Lung (tissue), 12 donors: Measurements from ENCODE around the gene SLC6A20. TPM values are rescaled to one million over a fixed set of nuclear protein-coding genes. Genes with fewer than 3 reads are reported as not detected.

Experiments
- ATAC-seq: fragments of 200-7000 bp; cut with Tn5 transposase; one replicate; pipeline ENCODE4 v1.9.1; 2020; ENCODE audit warnings: moderate number of reproducible peaks; ENCODE audit not compliant: insufficient read depth, low FRiP score
- DNase-seq, 3 donors: peaks; one replicate each; pipeline ENCODE4 v3.0.0-alpha.2; 2013 to 2017
- H3K27ac ChIP-seq, 2 donors: one replicate each; pipeline ENCODE4 v1.5.1; 2013; ENCODE audit warnings: mild to moderate bottlenecking in 2 of 2, moderate library complexity in 2 of 2, control low read depth in 1 of 2, inconsistent platforms in 1 of 2, low read depth in 1 of 2, low read length in 1 of 2
- H3K27me3 ChIP-seq, 3 donors: one replicate each; pipeline ENCODE4 v1.5.1; 2013; ENCODE audit warnings: low read length in 2 of 3; ENCODE audit not compliant: control insufficient read depth in 3 of 3, insufficient read depth in 3 of 3
- H3K36me3 ChIP-seq, 4 donors: one replicate each; pipeline ENCODE4 v1.5.1; 2013; ENCODE audit warnings: low read length in 4 of 4, mild to moderate bottlenecking in 1 of 4, moderate library complexity in 1 of 4; ENCODE audit not compliant: control insufficient read depth in 4 of 4, insufficient read depth in 4 of 4
- H3K4me1 ChIP-seq, 5 donors: one replicate each; pipeline ENCODE4 v1.5.1; 2013; ENCODE audit warnings: low read length in 5 of 5, mild to moderate bottlenecking in 2 of 5, moderate library complexity in 1 of 5; ENCODE audit not compliant: control insufficient read depth in 5 of 5, insufficient read depth in 5 of 5
- H3K4me3 ChIP-seq: one replicate; pipeline ENCODE4 v1.5.1; 2013; ENCODE audit warnings: mild to moderate bottlenecking, control low read depth, moderate library complexity
- H3K9ac ChIP-seq, 2 donors: one replicate each; pipeline ENCODE4 v1.5.1; 2013; ENCODE audit warnings: low read length in 2 of 2, control low read depth in 1 of 2; ENCODE audit not compliant: insufficient read depth in 1 of 2
- H3K9me3 ChIP-seq, 4 donors: one replicate each; pipeline ENCODE4 v1.5.1; 2013; ENCODE audit warnings: low read length in 3 of 4, mild to moderate bottlenecking in 1 of 4, moderate library complexity in 1 of 4; ENCODE audit not compliant: control insufficient read depth in 4 of 4, insufficient read depth in 3 of 4
- WGBS, 2 donors: extraction: QIAGEN DNeasy Blood & Tissue Kit; methylation state at CpG; one replicate each; pipeline ENCODE4 v1.1.7; 2013; 5-methylcytosine and 5-hydroxymethylcytosine counted together
- polyA plus RNA-seq, 2 donors: library from polyadenylated mRNA; stranded (reverse); fragments of 200-250 nt; gene quantifications; one replicate each; pipeline ENCODE4 v1.2.1, GENCODE V29; 2013
- total RNA-seq, 2 donors: library from RNA; depleted of rRNA in 1 of 2; stranded (reverse); fragments of >200 nt in 1 of 2; gene quantifications; one replicate each; pipeline ENCODE4 v1.2.1, GENCODE V29; 2014 to 2021
- TF ChIP-seq, protein P1 (sequence below): IDR thresholded peaks from 2 replicates; pipeline ENCODE4 v1.5.1; 2012; ENCODE audit warnings: mild to moderate bottlenecking; ENCODE audit errors: control extremely low read depth, extremely low read depth
- donor health status: control.
- donor health status: control.
- donor health status: Bipolar disorder and iron deficiency.
- donor health status: healthy.
- donor health status: DM: yes; HTN: yes; CAD: no.

The SLC6A20 gene
- total and polyA plus RNA-seq, 4 donors = 0.28 to 10.2 (median 1.8) TPM

DNA sequence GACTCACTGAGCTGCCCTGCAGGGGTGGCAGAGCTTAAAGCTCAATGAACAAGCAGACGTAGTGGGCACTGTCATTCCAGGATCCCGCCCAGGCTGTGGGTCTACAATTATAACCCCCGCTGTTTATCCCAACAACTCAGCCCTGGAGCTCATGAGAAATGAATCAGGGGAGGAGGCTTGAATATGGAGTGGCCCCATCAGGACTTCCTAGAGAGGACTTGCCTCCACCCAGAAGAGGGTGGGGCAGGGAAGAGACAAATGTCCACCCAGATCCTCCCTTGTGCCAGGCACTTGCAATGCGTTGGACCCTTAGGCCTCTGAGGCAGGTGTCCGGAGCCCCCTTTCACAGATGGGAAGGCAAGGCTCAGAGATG is 33.0 kb downstream of the SLC6A20 start:
- DNase-seq (no peak), ATAC-seq (no peak)
- no peaks in the 10 kb centered on the region for H3K4me1 ChIP-seq
- peaks cover 0 to 3% (median 0%) of the 10 kb centered on the region in 3 donors for H3K27me3 ChIP-seq
- H3K4me3 ChIP-seq = no peak overlapping the region
- no peaks in the 10 kb centered on the region for H3K36me3 ChIP-seq
- TF ChIP-seq, protein P1, sequence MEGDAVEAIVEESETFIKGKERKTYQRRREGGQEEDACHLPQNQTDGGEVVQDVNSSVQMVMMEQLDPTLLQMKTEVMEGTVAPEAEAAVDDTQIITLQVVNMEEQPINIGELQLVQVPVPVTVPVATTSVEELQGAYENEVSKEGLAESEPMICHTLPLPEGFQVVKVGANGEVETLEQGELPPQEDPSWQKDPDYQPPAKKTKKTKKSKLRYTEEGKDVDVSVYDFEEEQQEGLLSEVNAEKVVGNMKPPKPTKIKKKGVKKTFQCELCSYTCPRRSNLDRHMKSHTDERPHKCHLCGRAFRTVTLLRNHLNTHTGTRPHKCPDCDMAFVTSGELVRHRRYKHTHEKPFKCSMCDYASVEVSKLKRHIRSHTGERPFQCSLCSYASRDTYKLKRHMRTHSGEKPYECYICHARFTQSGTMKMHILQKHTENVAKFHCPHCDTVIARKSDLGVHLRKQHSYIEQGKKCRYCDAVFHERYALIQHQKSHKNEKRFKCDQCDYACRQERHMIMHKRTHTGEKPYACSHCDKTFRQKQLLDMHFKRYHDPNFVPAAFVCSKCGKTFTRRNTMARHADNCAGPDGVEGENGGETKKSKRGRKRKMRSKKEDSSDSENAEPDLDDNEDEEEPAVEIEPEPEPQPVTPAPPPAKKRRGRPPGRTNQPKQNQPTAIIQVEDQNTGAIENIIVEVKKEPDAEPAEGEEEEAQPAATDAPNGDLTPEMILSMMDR = no peak
- no peak overlapping the region for H3K27ac ChIP-seq
- 96 to 98% methylated on average over 5 of the region's 5 CpGs for WGBS, 2 donors
- H3K9me3 ChIP-seq = peaks cover 0 to 4% (median 0%) of the 10 kb centered on the region in 4 donors
- H3K9ac ChIP-seq = no peak overlapping the region

- no peaks in the 10 kb centered on the region for H3K36me3 ChIP-seq
- ATAC-seq (no peak), DNase-seq (no peak)
- WGBS, 2 donors = 90 to 91% methylated on average over 19 of the region's 19 CpGs
- H3K27ac ChIP-seq = no peak overlapping the region
- H3K9ac ChIP-seq = no peak overlapping the region
- H3K9me3 ChIP-seq = peaks cover 0 to 4% (median 0%) of the 10 kb centered on the region in 4 donors
- TF ChIP-seq, protein P1 = no peak
- H3K27me3 ChIP-seq = peaks cover 0 to 3% (median 0%) of the 10 kb centered on the region in 3 donors
- no peak overlapping the region for H3K4me3 ChIP-seq
- no peaks in the 10 kb centered on the region for H3K4me1 ChIP-seq
Measured at GRCh38 chr3:45762647-45763302, 33.6 kb downstream of the SLC6A20 start.

- Histone ChIP-seq H3K27me3 (peaks cover 0 to 3% (median 0%) of the 10 kb centered on the region in 3 donors), H3K36me3 (no peaks in the 10 kb centered on the region), H3K9me3 (peaks cover 0 to 1% (median 0%) of the 10 kb centered on the region in 4 donors), H3K27ac (no peak overlapping the region), H3K4me1 (no peaks in the 10 kb centered on the region), H3K4me3 (no peak overlapping the region), H3K9ac (no peak overlapping the region)
- WGBS, 2 donors = 87 to 89% methylated on average over 10 of the region's 10 CpGs
- DNase-seq (no peak), ATAC-seq (no peak)
- TF ChIP-seq, protein P1 = no peak
Measured at GRCh38 chr3:45761831-45762230, 34.5 kb downstream of the SLC6A20 start.
